Measurements from ENCODE around the gene MND1. TPM values are rescaled to one million over a fixed set of nuclear protein-coding genes. Genes with fewer than 3 reads are reported as not detected.

The MND1 gene
- total RNA-seq, 1 experiment from 2014 or later = 24.4 TPM

GRCh38 chr4:153439831-153440230 lies 95.3 kb downstream of the MND1 start:
- intact Hi-C loops (cut with micrococcal nuclease; ENCODE audit: unreplicated experiment) = no loop called here
- H3K27me3 ChIP-seq (ENCODE audit: insufficient read depth, low read depth) = no peaks in the 10 kb centered on the region
- BruUV-seq (replicated peaks) = no TSS peak
- no peak for TF ChIP-seq CTCF (conservative IDR thresholded peaks at IDR 0.05)
- TF ChIP-seq EZH2 (IDR thresholded peaks at IDR 0.05; ENCODE audit: low read depth) = no peak
- no peaks in the 10 kb centered on the region for H3K79me2 ChIP-seq (ENCODE audit: low read depth)
- H3K9me2 ChIP-seq (ENCODE audit: insufficient read depth) = no peaks in the 10 kb centered on the region
- no peaks in the 10 kb centered on the region for H4K20me1 ChIP-seq (ENCODE audit: insufficient read depth)
- H3K9me3 ChIP-seq (ENCODE audit: insufficient read depth, low read depth) = no peaks in the 10 kb centered on the region
- H3K4me1 ChIP-seq (replicated peaks; ENCODE audit: insufficient read depth) = no peaks in the 10 kb centered on the region
- no peak overlapping the region for H3K4me2 ChIP-seq
- H2AFZ ChIP-seq = no peak overlapping the region
- H3K4me3 ChIP-seq = no peak overlapping the region
- POLR2A ChIA-PET (ENCODE audit: unreplicated experiment) = no interaction called here
- no peaks in the 10 kb centered on the region for H3K36me3 ChIP-seq (ENCODE audit: low read depth)
- H3F3A ChIP-seq (ENCODE audit: insufficient read depth, low read depth) = no peaks in the 10 kb centered on the region
- H3K27ac ChIP-seq = no peak overlapping the region
- CTCF ChIA-PET = no interaction called here
- no peak for DNase-seq

GRCh38 chr4:153440475-153440874 lies 96.0 kb downstream of the MND1 start:
- H3F3A ChIP-seq (ENCODE audit: insufficient read depth, low read depth) = no peaks in the 10 kb centered on the region
- H3K27ac ChIP-seq = no peak overlapping the region
- no peak overlapping the region for H2AFZ ChIP-seq
- BruUV-seq (replicated peaks) = no TSS peak
- intact Hi-C loops (cut with micrococcal nuclease; ENCODE audit: unreplicated experiment) = no loop called here
- no peaks in the 10 kb centered on the region for H3K36me3 ChIP-seq (ENCODE audit: low read depth)
- no peak for DNase-seq
- TF ChIP-seq CTCF (conservative IDR thresholded peaks at IDR 0.05) (no peak), EZH2 (IDR thresholded peaks at IDR 0.05; ENCODE audit: low read depth) (no peak)
- ChIA-PET POLR2A (ENCODE audit: unreplicated experiment) (no interaction called here), CTCF (no interaction called here)
- H3K27me3 ChIP-seq (ENCODE audit: insufficient read depth, low read depth) = no peaks in the 10 kb centered on the region
- no peaks in the 10 kb centered on the region for H3K79me2 ChIP-seq (ENCODE audit: low read depth)
- H3K4me3 ChIP-seq = no peak overlapping the region
- no peaks in the 10 kb centered on the region for H3K9me2 ChIP-seq (ENCODE audit: insufficient read depth)
- no peak overlapping the region for H3K4me2 ChIP-seq
- H4K20me1 ChIP-seq (ENCODE audit: insufficient read depth) = no peaks in the 10 kb centered on the region
- no peaks in the 10 kb centered on the region for H3K9me3 ChIP-seq (ENCODE audit: insufficient read depth, low read depth)
- no peaks in the 10 kb centered on the region for H3K4me1 ChIP-seq (replicated peaks; ENCODE audit: insufficient read depth)

GRCh38 chr4:153447175-153447905 lies 102.9 kb downstream of the MND1 start:
- CTCF ChIA-PET = no interaction called here
- intact Hi-C loops (cut with micrococcal nuclease; ENCODE audit: unreplicated experiment) = no loop called here
- BruUV-seq (replicated peaks) = no TSS peak
- TF ChIP-seq CTCF (conservative IDR thresholded peaks at IDR 0.05) = no peak
- TF ChIP-seq EZH2 (IDR thresholded peaks at IDR 0.05; ENCODE audit: low read depth) = no peak
- no peaks in the 10 kb centered on the region for H3K79me2 ChIP-seq (ENCODE audit: low read depth)
- H3K9me2 ChIP-seq (ENCODE audit: insufficient read depth) = no peaks in the 10 kb centered on the region
- H3K4me3 ChIP-seq = no peak overlapping the region
- H2AFZ ChIP-seq = no peak overlapping the region
- H3K27me3 ChIP-seq (ENCODE audit: insufficient read depth, low read depth) = no peaks in the 10 kb centered on the region
- H3K27ac ChIP-seq = no peak overlapping the region
- no peak for DNase-seq
- H3K4me1 ChIP-seq (replicated peaks; ENCODE audit: insufficient read depth) = no peaks in the 10 kb centered on the region
- no peaks in the 10 kb centered on the region for H3F3A ChIP-seq (ENCODE audit: insufficient read depth, low read depth)
- H3K36me3 ChIP-seq (ENCODE audit: low read depth) = no peaks in the 10 kb centered on the region
- H4K20me1 ChIP-seq (ENCODE audit: insufficient read depth) = no peaks in the 10 kb centered on the region
- POLR2A ChIA-PET (ENCODE audit: unreplicated experiment) = interaction anchor here (0.6 kb wide), 1 partner anchor 20 kb away, joined by 8 read pairs; no protein-coding TSS in a partner anchor
- no peaks in the 10 kb centered on the region for H3K9me3 ChIP-seq (ENCODE audit: insufficient read depth, low read depth)
- no peak overlapping the region for H3K4me2 ChIP-seq

All from PC-9 (cell line).